ENCODE data around the gene MYOF.

Gene MYOF

DNA sequence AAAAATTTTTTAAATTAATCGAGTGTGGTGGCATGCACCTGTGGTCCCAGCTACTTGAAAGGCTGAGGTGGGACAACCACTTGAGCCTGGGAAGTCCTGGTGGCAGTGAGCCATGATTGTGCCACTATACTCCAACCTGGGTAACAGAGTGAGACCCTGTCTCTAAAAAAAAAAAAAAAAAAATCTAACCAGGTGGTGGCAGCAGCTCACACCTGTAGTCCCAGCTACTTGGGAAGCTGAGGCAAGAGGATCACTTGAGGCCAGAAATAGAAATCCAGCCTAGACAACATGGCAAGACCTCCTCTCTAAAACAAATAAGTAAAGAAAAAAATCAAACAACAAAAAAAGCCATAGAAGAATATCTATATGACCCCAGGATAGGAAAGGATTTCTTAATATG is 3.6 kb upstream of the MYOF start:
- TF ChIP-seq, protein P1, sequence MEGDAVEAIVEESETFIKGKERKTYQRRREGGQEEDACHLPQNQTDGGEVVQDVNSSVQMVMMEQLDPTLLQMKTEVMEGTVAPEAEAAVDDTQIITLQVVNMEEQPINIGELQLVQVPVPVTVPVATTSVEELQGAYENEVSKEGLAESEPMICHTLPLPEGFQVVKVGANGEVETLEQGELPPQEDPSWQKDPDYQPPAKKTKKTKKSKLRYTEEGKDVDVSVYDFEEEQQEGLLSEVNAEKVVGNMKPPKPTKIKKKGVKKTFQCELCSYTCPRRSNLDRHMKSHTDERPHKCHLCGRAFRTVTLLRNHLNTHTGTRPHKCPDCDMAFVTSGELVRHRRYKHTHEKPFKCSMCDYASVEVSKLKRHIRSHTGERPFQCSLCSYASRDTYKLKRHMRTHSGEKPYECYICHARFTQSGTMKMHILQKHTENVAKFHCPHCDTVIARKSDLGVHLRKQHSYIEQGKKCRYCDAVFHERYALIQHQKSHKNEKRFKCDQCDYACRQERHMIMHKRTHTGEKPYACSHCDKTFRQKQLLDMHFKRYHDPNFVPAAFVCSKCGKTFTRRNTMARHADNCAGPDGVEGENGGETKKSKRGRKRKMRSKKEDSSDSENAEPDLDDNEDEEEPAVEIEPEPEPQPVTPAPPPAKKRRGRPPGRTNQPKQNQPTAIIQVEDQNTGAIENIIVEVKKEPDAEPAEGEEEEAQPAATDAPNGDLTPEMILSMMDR (IDR thresholded peaks at IDR 0.05; ENCODE audit: control extremely low read depth, extremely low read depth, low read depth, missing control alignments), result no peak
- DNase-seq (ENCODE audit: extremely low spot score), result no peak
- CTCF ChIA-PET, result interaction anchor here (1.0 to 13.1 kb wide), 2 partner anchors 23 to 110 kb away, joined by 3 to 254 read pairs; no protein-coding TSS in a partner anchor
- POLR2A ChIA-PET, result no interaction called here

DNA sequence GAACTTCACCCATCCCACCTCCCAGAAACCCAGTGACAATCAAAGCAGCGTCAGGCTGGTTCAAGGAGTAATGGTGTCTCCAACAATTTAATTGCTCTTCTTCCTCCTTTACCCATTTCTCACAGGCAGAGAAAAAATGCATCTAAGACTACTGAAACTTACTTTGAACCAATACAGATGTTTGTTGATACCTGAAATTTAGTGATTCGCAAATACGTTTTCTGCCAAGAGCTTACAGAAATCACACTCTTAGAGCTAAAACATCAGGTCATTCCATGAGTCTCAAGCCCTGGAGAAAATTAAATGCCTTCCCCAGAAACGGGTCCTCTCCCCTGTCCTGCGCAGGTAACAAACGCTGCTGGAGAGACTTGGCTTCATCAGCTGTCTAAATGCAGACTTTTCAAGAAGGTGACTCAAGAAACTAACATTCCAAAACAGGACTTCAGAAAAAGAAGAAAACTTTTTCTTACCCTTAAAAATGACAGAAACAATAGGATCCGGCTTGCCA is 443 bp downstream of the MYOF start:
- no peak for DNase-seq (ENCODE audit: extremely low spot score)
- POLR2A ChIA-PET, result no interaction called here
- CTCF ChIA-PET, result interaction anchor here (0.7 to 13.1 kb wide), 29 partner anchors 10 to 402 kb away, joined by 3 to 254 read pairs (median 7); partner anchors contain the start of gene CEP55
- TF ChIP-seq, protein P1 (IDR thresholded peaks at IDR 0.05; ENCODE audit: control extremely low read depth, extremely low read depth, low read depth, missing control alignments), result no peak

DNA sequence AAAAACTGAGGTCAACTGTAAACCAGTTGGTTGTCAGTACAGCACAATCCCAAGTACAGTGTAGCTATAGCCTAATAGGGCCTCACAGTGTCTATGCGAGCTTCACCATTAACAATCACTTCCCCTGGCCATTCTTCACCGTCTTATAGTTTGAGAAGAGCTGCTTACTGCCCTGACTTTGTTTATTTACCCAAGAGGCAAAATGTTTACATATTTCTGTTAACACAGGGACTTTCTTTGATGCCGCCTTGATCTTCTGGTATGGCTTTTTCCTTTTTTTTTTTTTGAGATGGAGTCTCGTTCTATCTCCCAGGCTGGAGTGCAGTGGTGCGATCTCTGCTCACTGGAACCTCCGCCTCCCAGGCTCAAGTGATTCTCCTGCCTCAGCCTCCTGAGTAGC is 3.3 kb downstream of the MYOF start:
- TF ChIP-seq, protein P1 (IDR thresholded peaks at IDR 0.05; ENCODE audit: control extremely low read depth, extremely low read depth, low read depth, missing control alignments), result no peak
- ChIA-PET POLR2A (no interaction called here), CTCF (interaction anchor here (1.0 to 3.8 kb wide), 4 partner anchors 11 to 102 kb away, joined by 3 to 21 read pairs (median 4); no protein-coding TSS in a partner anchor)

DNA sequence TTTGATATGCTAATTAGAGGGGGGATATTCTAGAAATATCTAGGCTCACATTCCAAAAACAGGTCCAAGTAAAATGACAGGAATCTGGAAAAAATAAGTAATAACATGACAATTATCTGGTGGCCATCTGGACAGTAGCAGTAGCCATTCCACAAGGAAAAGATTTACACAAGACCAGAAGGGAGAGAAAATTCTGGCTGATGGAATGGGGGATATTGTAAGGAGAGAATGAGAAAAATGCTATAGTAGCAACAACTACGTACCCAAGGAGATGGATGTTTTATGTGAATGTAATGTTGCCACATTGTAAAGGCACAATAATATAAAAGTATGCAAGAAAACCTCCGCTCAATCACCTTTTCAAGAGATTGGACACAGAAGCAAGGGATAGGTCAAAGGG is 5.4 kb downstream of the MYOF start:
- CTCF ChIA-PET, result interaction anchor here (1.7 to 3.8 kb wide), 2 partner anchors 13 to 100 kb away, joined by 4 to 21 read pairs; no protein-coding TSS in a partner anchor
- TF ChIP-seq, protein P1 (IDR thresholded peaks at IDR 0.05; ENCODE audit: control extremely low read depth, extremely low read depth, low read depth, missing control alignments), result no peak
- POLR2A ChIA-PET, result no interaction called here
- no peak for DNase-seq (ENCODE audit: extremely low spot score)

More for the DNA sequence above, 3.3 kb downstream of the MYOF start:
- no peak for DNase-seq (ENCODE audit: extremely low spot score)

DNA sequence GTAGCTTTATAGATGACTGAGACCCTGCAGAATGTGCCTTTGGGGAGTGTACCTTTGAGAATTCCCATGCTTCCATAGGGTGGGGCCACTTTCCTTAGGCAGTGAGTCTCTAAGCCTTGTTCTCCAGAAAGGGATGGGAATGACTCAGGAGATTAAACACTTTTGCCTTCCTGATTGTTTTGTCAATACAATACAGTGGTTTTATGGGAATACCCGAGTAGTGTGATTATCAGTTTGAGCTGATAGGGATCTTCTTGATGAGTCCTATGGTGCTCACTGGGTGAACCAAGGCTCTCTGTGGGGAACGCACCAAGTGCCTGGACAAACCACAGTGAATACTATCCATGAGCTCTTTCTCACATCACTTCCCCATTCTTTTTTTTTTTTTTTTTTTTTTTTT is 6.3 kb downstream of the MYOF start:
- ChIA-PET CTCF (interaction anchor here (0.9 to 3.8 kb wide), 5 partner anchors 10 to 118 kb away, joined by 3 to 21 read pairs (median 4); no protein-coding TSS in a partner anchor), POLR2A (no interaction called here)
- TF ChIP-seq, protein P1 (IDR thresholded peaks at IDR 0.05; ENCODE audit: control extremely low read depth, extremely low read depth, low read depth, missing control alignments), result no peak
- DNase-seq (ENCODE audit: extremely low spot score), result no peak

DNA sequence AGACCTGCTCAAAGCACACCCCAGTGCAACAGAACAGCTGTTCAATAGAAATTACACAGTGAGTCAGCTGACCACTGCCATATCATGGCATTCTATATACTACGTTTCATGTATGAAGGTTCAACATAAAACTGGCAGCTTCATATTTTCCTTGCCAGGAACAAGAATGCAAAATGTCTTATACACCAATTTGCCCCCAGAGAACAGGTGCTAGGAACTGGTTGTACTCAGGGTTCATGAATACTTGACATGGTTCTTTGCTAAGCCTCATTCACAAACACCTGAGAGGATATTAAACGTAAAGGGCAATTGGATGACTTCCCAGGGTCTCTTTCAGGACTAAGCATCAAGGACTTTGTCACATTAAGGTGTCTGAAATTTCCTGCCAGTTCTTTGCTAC is 6.9 kb downstream of the MYOF start:
- ChIA-PET CTCF (interaction anchor here (1.1 to 3.8 kb wide), 5 partner anchors 10 to 99 kb away, joined by 3 to 21 read pairs (median 4); no protein-coding TSS in a partner anchor), POLR2A (no interaction called here)
- TF ChIP-seq, protein P1 (IDR thresholded peaks at IDR 0.05; ENCODE audit: control extremely low read depth, extremely low read depth, low read depth, missing control alignments), result no peak

More for the DNA sequence above, 6.9 kb downstream of the MYOF start:
- no peak for DNase-seq (ENCODE audit: extremely low spot score)

Data from GM10248 (cell line).